Liver (tissue), 9 donors: ENCODE measurements around the gene ABLIM2. TPM values are rescaled to one million over a fixed set of nuclear protein-coding genes. Genes with fewer than 3 reads are reported as not detected.

Source experiments
- DNase-seq: peaks from one replicate; pipeline ENCODE4 v3.0.0-alpha.2; 2017; ENCODE audit warnings: low spot score
- H3K27ac ChIP-seq, 2 donors: one replicate each; pipeline ENCODE4 v1.7.0; 2013; ENCODE audit warnings: inconsistent platforms in 2 of 2, low read length in 2 of 2, control low read depth in 1 of 2, low read depth in 1 of 2, mild to moderate bottlenecking in 1 of 2
- H3K27me3 ChIP-seq, 4 donors: one replicate each; pipeline versions ENCODE4 v1.6.1 to v1.7.0; 2013; ENCODE audit warnings: low read length in 3 of 4, inconsistent platforms in 1 of 4, mild to moderate bottlenecking in 1 of 4, moderate library complexity in 1 of 4; ENCODE audit not compliant: control insufficient read depth in 4 of 4, insufficient read depth in 4 of 4
- H3K36me3 ChIP-seq, 4 donors: one replicate each; pipeline versions ENCODE4 v1.6.1 to v1.7.0; 2013; ENCODE audit warnings: low read length in 3 of 4, mild to moderate bottlenecking in 3 of 4, low read depth in 1 of 4, moderate library complexity in 1 of 4; ENCODE audit not compliant: control insufficient read depth in 4 of 4, insufficient read depth in 3 of 4
- H3K4me1 ChIP-seq, 4 donors: one replicate each; pipeline versions ENCODE4 v1.6.1 to v1.7.0; 2013; ENCODE audit warnings: low read length in 3 of 4, mild to moderate bottlenecking in 3 of 4, moderate library complexity in 1 of 4; ENCODE audit not compliant: control insufficient read depth in 4 of 4, insufficient read depth in 4 of 4
- H3K4me3 ChIP-seq, 3 donors: one replicate each; pipeline versions ENCODE4 v1.6.1 to v1.7.0; 2013; ENCODE audit warnings: low read length in 3 of 3, control low read depth in 1 of 3, low read depth in 1 of 3, mild to moderate bottlenecking in 1 of 3
- H3K9ac ChIP-seq, 2 donors: one replicate each; pipeline ENCODE4 v1.7.0; 2013; ENCODE audit warnings: low read length in 2 of 2, mild to moderate bottlenecking in 2 of 2, moderate library complexity in 2 of 2, control low read depth in 1 of 2, low read depth in 1 of 2
- H3K9me3 ChIP-seq, 4 donors: one replicate each; pipeline versions ENCODE4 v1.6.1 to v1.7.0; 2013; ENCODE audit warnings: low read length in 3 of 4; ENCODE audit not compliant: control insufficient read depth in 4 of 4
- EGR1 ChIP-seq, 2 donors: IDR thresholded peaks; 2 replicates each; pipeline ENCODE4 v1.6.1; 2016 to 2018; ENCODE audit warnings: antibody characterized with exemption in 2 of 2, low read depth in 2 of 2
- FOXA1 ChIP-seq: IDR thresholded peaks from 2 replicates; pipeline ENCODE4 v1.6.1; 2016; ENCODE audit warnings: antibody characterized with exemption
- FOXA2 ChIP-seq: IDR thresholded peaks from 2 replicates; pipeline ENCODE4 v1.6.1; 2016; ENCODE audit warnings: antibody characterized with exemption
- HNF4A ChIP-seq, 2 donors: conservative IDR thresholded peaks; 2 replicates each; pipeline ENCODE4 v1.6.1; 2016; ENCODE audit warnings: antibody characterized with exemption in 2 of 2, mild to moderate bottlenecking in 2 of 2
- JUND ChIP-seq, 2 donors: IDR thresholded peaks; 2 replicates each; pipeline ENCODE4 v1.6.1; 2016; ENCODE audit warnings: antibody characterized with exemption in 2 of 2
- NR2F2 ChIP-seq: IDR thresholded peaks from 2 replicates; pipeline ENCODE4 v1.6.1; 2016; ENCODE audit warnings: antibody characterized with exemption
- RAD21 ChIP-seq, 2 donors: IDR thresholded peaks; 2 replicates each; pipeline ENCODE4 v1.6.1; 2016; ENCODE audit warnings: antibody characterized with exemption in 2 of 2, mild to moderate bottlenecking in 2 of 2
- REST ChIP-seq: IDR thresholded peaks from 2 replicates; pipeline ENCODE4 v1.6.1; 2016; ENCODE audit warnings: antibody characterized with exemption, mild to moderate bottlenecking
- RXRA ChIP-seq, 2 donors: IDR thresholded peaks; 2 replicates each; pipeline ENCODE4 v1.6.1; 2017 to 2018; ENCODE audit warnings: antibody characterized with exemption in 2 of 2, mild to moderate bottlenecking in 1 of 2
- SP1 ChIP-seq: IDR thresholded peaks from 2 replicates; pipeline ENCODE4 v1.6.1; 2018; ENCODE audit warnings: antibody characterized with exemption, mild to moderate bottlenecking
- TAF1 ChIP-seq: conservative IDR thresholded peaks from 2 replicates; pipeline ENCODE4 v1.6.1; 2016; ENCODE audit warnings: antibody characterized with exemption, mild to moderate bottlenecking
- YY1 ChIP-seq: IDR thresholded peaks from 2 replicates; pipeline ENCODE4 v1.6.1; 2016; ENCODE audit warnings: antibody characterized with exemption, mild to moderate bottlenecking
- WGBS: extraction: QIAGEN DNeasy Blood & Tissue Kit; methylation state at CpG from one replicate; pipeline ENCODE4 v1.1.7; 2013; 5-methylcytosine and 5-hydroxymethylcytosine counted together
- polyA plus RNA-seq, 2 donors: library from polyadenylated mRNA; stranded (reverse) in 1 of 2; unstranded in 1 of 2; fragments of 200-250 nt in 1 of 2; fragments of >200 nt in 1 of 2; fragmentation: Nextera tagmentation in 1 of 2; extraction: Ambion mirVana in 1 of 2; gene quantifications; one replicate each; pipeline versions ENCODE4 v1.2.1 to v1.2.3, GENCODE V29; 2013 to 2015
- total RNA-seq, 2 donors: library from RNA; depleted of rRNA; stranded (reverse); fragments of >200 nt; gene quantifications; one replicate each; pipeline ENCODE4 v1.2.3, GENCODE V29; 2014
- TF ChIP-seq, protein P1 (sequence below): IDR thresholded peaks from 2 replicates; pipeline ENCODE4 v1.6.1; 2016; ENCODE audit warnings: antibody characterized with exemption
- TF ChIP-seq, protein P2 (sequence below): IDR thresholded peaks from 2 replicates; pipeline ENCODE4 v1.6.1; 2016; ENCODE audit warnings: antibody characterized with exemption
- TF ChIP-seq, protein P3 (sequence below): fragments of 150-350 bp; IDR thresholded peaks from 2 replicates; pipeline ENCODE4 v1.5.1; 2017; ENCODE audit warnings: improper control_type of control experiment, low read depth, low read length; ENCODE audit not compliant: missing input control
- donor health status: healthy.
- donor health status: healthy.
- donor health status: healthy.
- donor health status: healthy.
- donor health status: healthy.

ABLIM2 gene
- total and polyA plus RNA-seq, 4 donors, result 0.75 to 2.5 (median 0.93) TPM

DNA sequence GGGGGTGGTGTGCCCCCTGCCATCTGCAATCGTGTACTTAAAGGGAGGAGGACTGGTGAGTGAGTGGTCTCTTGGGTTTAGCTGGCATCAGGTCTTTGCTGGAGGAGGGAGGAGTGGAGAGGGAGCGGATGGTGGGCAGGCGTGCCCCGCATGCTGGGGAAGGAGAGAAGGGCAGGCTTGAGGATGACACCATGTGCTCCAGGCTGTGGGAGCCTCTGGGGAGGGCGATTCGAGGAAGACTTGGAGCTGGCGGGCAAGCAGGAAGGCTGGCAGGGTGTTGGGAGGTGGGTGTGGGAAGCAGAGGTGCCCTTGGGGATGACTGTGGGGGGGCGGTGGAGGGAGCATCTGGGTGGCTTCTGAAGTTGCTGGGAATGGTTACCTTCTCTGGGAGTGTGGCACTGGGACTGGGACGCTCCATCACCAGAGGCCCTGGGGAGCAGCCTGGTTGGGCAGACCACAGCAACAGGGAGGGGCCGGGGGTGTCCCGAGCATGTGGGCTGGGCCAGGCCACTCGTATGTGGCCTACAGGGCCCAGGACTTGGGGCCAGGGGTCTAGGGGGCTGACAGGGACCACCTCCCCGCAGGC is 188.2 kb downstream of the ABLIM2 start:
- Histone ChIP-seq H3K4me1 (peaks cover 0 to 5% (median 1%) of the 10 kb centered on the region in 4 donors), H3K4me3 (no peak overlapping the region), H3K9ac (no peak overlapping the region)

More for the DNA sequence above, 188.2 kb downstream of the ABLIM2 start:
- H3K27ac ChIP-seq, result peak overlapping the region; percentile 52 to 83
- H3K9me3 ChIP-seq, result no peaks in the 10 kb centered on the region
- 68% methylated on average over 13 of the region's 13 CpGs for WGBS
- no peak for DNase-seq
- H3K27me3 ChIP-seq, result no peaks in the 10 kb centered on the region
- no peaks in the 10 kb centered on the region for H3K36me3 ChIP-seq
- TF ChIP-seq SP1, result no peak
- no peak for TF ChIP-seq REST
- TF ChIP-seq HNF4A (conservative IDR thresholded peaks at IDR 0.05), result no peak
- TF ChIP-seq RXRA (IDR thresholded peaks at IDR 0.05), result no peak
- no peak for TF ChIP-seq JUND (IDR thresholded peaks at IDR 0.05)
- TF ChIP-seq, protein P1, sequence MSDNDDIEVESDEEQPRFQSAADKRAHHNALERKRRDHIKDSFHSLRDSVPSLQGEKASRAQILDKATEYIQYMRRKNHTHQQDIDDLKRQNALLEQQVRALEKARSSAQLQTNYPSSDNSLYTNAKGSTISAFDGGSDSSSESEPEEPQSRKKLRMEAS, result no peak
- TF ChIP-seq, protein P2, sequence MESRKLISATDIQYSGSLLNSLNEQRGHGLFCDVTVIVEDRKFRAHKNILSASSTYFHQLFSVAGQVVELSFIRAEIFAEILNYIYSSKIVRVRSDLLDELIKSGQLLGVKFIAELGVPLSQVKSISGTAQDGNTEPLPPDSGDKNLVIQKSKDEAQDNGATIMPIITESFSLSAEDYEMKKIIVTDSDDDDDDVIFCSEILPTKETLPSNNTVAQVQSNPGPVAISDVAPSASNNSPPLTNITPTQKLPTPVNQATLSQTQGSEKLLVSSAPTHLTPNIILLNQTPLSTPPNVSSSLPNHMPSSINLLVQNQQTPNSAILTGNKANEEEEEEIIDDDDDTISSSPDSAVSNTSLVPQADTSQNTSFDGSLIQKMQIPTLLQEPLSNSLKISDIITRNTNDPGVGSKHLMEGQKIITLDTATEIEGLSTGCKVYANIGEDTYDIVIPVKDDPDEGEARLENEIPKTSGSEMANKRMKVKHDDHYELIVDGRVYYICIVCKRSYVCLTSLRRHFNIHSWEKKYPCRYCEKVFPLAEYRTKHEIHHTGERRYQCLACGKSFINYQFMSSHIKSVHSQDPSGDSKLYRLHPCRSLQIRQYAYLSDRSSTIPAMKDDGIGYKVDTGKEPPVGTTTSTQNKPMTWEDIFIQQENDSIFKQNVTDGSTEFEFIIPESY, result no peak
- TF ChIP-seq NR2F2, result no peak
- TF ChIP-seq, protein P3, sequence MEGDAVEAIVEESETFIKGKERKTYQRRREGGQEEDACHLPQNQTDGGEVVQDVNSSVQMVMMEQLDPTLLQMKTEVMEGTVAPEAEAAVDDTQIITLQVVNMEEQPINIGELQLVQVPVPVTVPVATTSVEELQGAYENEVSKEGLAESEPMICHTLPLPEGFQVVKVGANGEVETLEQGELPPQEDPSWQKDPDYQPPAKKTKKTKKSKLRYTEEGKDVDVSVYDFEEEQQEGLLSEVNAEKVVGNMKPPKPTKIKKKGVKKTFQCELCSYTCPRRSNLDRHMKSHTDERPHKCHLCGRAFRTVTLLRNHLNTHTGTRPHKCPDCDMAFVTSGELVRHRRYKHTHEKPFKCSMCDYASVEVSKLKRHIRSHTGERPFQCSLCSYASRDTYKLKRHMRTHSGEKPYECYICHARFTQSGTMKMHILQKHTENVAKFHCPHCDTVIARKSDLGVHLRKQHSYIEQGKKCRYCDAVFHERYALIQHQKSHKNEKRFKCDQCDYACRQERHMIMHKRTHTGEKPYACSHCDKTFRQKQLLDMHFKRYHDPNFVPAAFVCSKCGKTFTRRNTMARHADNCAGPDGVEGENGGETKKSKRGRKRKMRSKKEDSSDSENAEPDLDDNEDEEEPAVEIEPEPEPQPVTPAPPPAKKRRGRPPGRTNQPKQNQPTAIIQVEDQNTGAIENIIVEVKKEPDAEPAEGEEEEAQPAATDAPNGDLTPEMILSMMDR, result no peak
- TF ChIP-seq YY1, result no peak
- no peak for TF ChIP-seq TAF1
- no peak for TF ChIP-seq FOXA1
- TF ChIP-seq EGR1 (IDR thresholded peaks at IDR 0.05; ENCODE audit: low read depth in 2 of 2), result no peak
- no peak for TF ChIP-seq RAD21 (IDR thresholded peaks at IDR 0.05)
- no peak for TF ChIP-seq FOXA2
